K562 (cell line): Measurements from ENCODE around the gene ELP5. TPM values are rescaled to one million over a fixed set of nuclear protein-coding genes. Genes with fewer than 3 reads are reported as not detected.
A peak's percentile ranks its signal among the peaks of the same experiment; 100 is the strongest.

ENCODE experiments used
- ELK1 ChIP-seq: sonication (generic); formaldehyde crosslinking; IDR thresholded peaks from 2 replicates; pipeline ENCODE4 v1.8.1; 2022; ENCODE audit warnings: missing genetic modification reagents
- HIVEP1 ChIP-seq: fragments of 250-450 bp; sonication (Bioruptor Pico); IDR thresholded peaks from 2 replicates; pipeline ENCODE4 v1.4.0; 2020; ENCODE audit warnings: mild to moderate bottlenecking
- HNRNPK ChIP-seq: fragments of 200-400 bp; formaldehyde crosslinking; IDR thresholded peaks from one replicate; pipeline ENCODE4 v1.6.1; 2018; ENCODE audit warnings: mild to moderate bottlenecking, low read depth, low read length; ENCODE audit not compliant: poor library complexity, severe bottlenecking
- IFI16 ChIP-seq: fragments of 250-450 bp; sonication (Bioruptor Pico); IDR thresholded peaks from 2 replicates; pipeline ENCODE4 v2.1.2; 2022; ENCODE audit warnings: mild to moderate bottlenecking, inconsistent platforms
- KAT7 ChIP-seq: sonication (generic); formaldehyde crosslinking; IDR thresholded peaks from 2 replicates; pipeline ENCODE4 v1.8.0; 2022; ENCODE audit warnings: missing genetic modification reagents, mild to moderate bottlenecking, borderline replicate concordance
- RAD51 ChIP-seq: fragments of 450-650 bp; IDR thresholded peaks from 2 replicates; pipeline ENCODE4 v1.7.1; 2016; ENCODE audit warnings: low read depth, mild to moderate bottlenecking, borderline replicate concordance
- ZFP1 ChIP-seq: fragments of 450-650 bp; formaldehyde crosslinking; IDR thresholded peaks from 2 replicates; pipeline ENCODE4 v1.4.0; 2020; ENCODE audit warnings: mild to moderate bottlenecking, mixed read lengths
- ZNF347 ChIP-seq: fragments of 450-650 bp; formaldehyde crosslinking; IDR thresholded peaks from 2 replicates; pipeline ENCODE4 v1.4.0; 2020; ENCODE audit warnings: low read depth, mild to moderate bottlenecking, moderate library complexity
- polyA plus RNA-seq, 8 experiments: library from polyadenylated mRNA; depleted of rRNA in 4 of 8; stranded (reverse) in 5 of 8; unstranded in 3 of 8; fragments of >200 nt; fragmentation: Nextera tagmentation in 2 of 8; fragmentation: Illumina TruSeq in 1 of 8; extraction: Ambion mirVana in 2 of 8; extraction: Trizol in 1 of 8; gene quantifications; 2 replicates each; pipeline versions ENCODE4 v1.2.1 to v1.2.3, GENCODE V29; 2011 to 2014; ENCODE audit warnings: inconsistent platforms in 1 of 8, missing spikeins in 1 of 8
- total RNA-seq, 7 experiments: library from RNA; depleted of rRNA in 6 of 7; stranded (reverse); fragments of >200 nt in 6 of 7; fragmentation: Illumina TruSeq in 2 of 7; extraction: Trizol in 2 of 7; gene quantifications; 2 replicates each; pipeline versions ENCODE4 v1.2.1 to v1.2.3, GENCODE V29; 2011 to 2021; ENCODE audit warnings: low replicate concordance in 1 of 7

Gene ELP5
- total and polyA plus RNA-seq, 9 of the 15 experiments (the other 6 are each of a cell fraction or from before 2014, with no cell fraction given), result 25.7 to 77.9 (median 52.9) TPM

- TF ChIP-seq KAT7 (CRISPR knock-in tag) (peak; percentile 65; the same call in 1 of the 2 replicates), ELK1 (CRISPR knock-in tag) (no peak), ZFP1 (CRISPR knock-in tag) (no peak), IFI16 (CRISPR knock-in tag) (no peak), HNRNPK (peak; percentile 69), RAD51 (no peak), HIVEP1 (CRISPR knock-in tag) (no peak), ZNF347 (CRISPR knock-in tag) (no peak)
- TF ChIP-seq, all 486 proteins: peak for 46
These were observed 55.9 kb downstream of the ELP5 start (continued) for GRCh38 chr17:7307686-7308624.
